Vagina (tissue), 2 donors: ENCODE data around the gene ZNF446.

Experiments
- CTCF ChIP-seq, 3 experiments: fragments of 450-650 bp in 2 of 3; fragments of 200-600 bp in 1 of 3; sonication (generic) in 1 of 3; IDR thresholded peaks; one replicate each; pipeline ENCODE4 v1.5.1; 2017 to 2019; ENCODE audit warnings: antibody characterized with exemption in 3 of 3, mild to moderate bottlenecking in 2 of 3, moderate library complexity in 2 of 3
- POLR2A ChIP-seq, 2 donors: fragments of 450-650 bp; IDR thresholded peaks; one replicate each; pipeline ENCODE4 v1.6.1; 2017; ENCODE audit warnings: antibody characterized with exemption in 2 of 2, mild to moderate bottlenecking in 2 of 2, moderate library complexity in 2 of 2
- POLR2AphosphoS5 ChIP-seq, 2 donors: sonication (generic); formaldehyde crosslinking; IDR thresholded peaks; one replicate each; pipeline ENCODE4 v1.9.0; 2017; ENCODE audit warnings: antibody characterized with exemption in 2 of 2, mild to moderate bottlenecking in 2 of 2, low read depth in 1 of 2; ENCODE audit not compliant: insufficient read depth in 1 of 2

GRCh38 chr19:58521651-58522050, 45.5 kb downstream of the ZNF446 start:
- TF ChIP-seq CTCF (IDR thresholded peaks at IDR 0.05) (no peak), POLR2A (IDR thresholded peaks at IDR 0.05) (no peak), POLR2AphosphoS5 (IDR thresholded peaks at IDR 0.05; ENCODE audit: insufficient read depth in 1 of 2, low read depth in 1 of 2) (no peak)
